ENCODE data around the gene ASB7.

DNA sequence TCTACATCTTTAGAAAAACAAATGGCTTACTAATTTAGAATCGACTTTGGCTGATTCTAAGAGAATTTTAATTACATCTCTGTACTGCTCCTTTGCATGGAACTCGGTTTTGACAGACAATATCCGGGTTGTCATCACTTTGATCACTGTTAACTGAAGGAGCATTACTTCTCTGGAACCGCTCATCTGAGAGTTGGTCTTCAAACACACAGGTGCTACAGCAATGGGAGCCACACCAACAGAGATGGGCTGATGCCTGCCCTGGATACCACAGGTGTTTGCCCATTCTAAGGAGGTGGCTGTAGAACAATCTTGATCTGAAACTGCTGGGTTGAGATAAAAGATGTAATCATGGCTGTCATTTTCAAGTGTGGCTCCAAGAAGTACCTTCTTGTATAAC is 22.0 kb upstream of the ASB7 start:
- no peak for TF ChIP-seq SIN3A (IDR thresholded peaks at IDR 0.05; ENCODE audit: borderline replicate concordance, insufficient read depth, low read length)
- TF ChIP-seq, protein P1, sequence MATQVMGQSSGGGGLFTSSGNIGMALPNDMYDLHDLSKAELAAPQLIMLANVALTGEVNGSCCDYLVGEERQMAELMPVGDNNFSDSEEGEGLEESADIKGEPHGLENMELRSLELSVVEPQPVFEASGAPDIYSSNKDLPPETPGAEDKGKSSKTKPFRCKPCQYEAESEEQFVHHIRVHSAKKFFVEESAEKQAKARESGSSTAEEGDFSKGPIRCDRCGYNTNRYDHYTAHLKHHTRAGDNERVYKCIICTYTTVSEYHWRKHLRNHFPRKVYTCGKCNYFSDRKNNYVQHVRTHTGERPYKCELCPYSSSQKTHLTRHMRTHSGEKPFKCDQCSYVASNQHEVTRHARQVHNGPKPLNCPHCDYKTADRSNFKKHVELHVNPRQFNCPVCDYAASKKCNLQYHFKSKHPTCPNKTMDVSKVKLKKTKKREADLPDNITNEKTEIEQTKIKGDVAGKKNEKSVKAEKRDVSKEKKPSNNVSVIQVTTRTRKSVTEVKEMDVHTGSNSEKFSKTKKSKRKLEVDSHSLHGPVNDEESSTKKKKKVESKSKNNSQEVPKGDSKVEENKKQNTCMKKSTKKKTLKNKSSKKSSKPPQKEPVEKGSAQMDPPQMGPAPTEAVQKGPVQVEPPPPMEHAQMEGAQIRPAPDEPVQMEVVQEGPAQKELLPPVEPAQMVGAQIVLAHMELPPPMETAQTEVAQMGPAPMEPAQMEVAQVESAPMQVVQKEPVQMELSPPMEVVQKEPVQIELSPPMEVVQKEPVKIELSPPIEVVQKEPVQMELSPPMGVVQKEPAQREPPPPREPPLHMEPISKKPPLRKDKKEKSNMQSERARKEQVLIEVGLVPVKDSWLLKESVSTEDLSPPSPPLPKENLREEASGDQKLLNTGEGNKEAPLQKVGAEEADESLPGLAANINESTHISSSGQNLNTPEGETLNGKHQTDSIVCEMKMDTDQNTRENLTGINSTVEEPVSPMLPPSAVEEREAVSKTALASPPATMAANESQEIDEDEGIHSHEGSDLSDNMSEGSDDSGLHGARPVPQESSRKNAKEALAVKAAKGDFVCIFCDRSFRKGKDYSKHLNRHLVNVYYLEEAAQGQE (IDR thresholded peaks at IDR 0.05; ENCODE audit: insufficient read depth in 1 of 2, low read depth in 2 of 2, low read length in 2 of 2): no peak
- TF ChIP-seq POLR2AphosphoS5 (IDR thresholded peaks at IDR 0.05; ENCODE audit: low read depth, low read length): no peak
- TF ChIP-seq TAF1 (IDR thresholded peaks at IDR 0.05; ENCODE audit: borderline replicate concordance, insufficient read depth, low read length): no peak
